CD8-positive, alpha-beta memory T cell (primary cell): ENCODE results near the gene SNAPC2. TPM values are rescaled to one million over a fixed set of nuclear protein-coding genes. Genes with fewer than 3 reads are reported as not detected.
A peak's percentile ranks its signal among the peaks of the same experiment; 100 is the strongest.
"Not testable (repeated sequence)": the region's sequence is repeated elsewhere in the genome, so short reads cannot be mapped to it uniquely, and the experiment has no call there.

Source experiments
- CTCF ChIA-PET: fragments of 350-600 bp; sonication (Branson Sonifier 250); formaldehyde crosslinking; loops from one replicate; lab custom pipeline; 2021; ENCODE audit warnings: antibody characterized with exemption; lab: Charles Lee
- POLR2A ChIA-PET: fragments of 350-600 bp; sonication (Branson Sonifier 250); formaldehyde crosslinking; loops from one replicate; lab custom pipeline; 2021; ENCODE audit warnings: antibody characterized with exemption; lab: Charles Lee
- DNase-seq, 5 donors: peaks; one replicate each; pipeline versions ENCODE4 v3.0.0 to v3.0.0-alpha.2; 2020 to 2022; ENCODE audit warnings: mixed read lengths in 1 of 5
- H3K27ac ChIP-seq: one replicate; pipeline ENCODE4 v1.7.0; 2013; ENCODE audit warnings: low read depth, mild to moderate bottlenecking, low read length, moderate library complexity
- H3K27me3 ChIP-seq: 2 replicates; pipeline ENCODE4 v1.7.0; 2013; ENCODE audit warnings: low read length, mild to moderate bottlenecking; ENCODE audit not compliant: insufficient read depth, poor library complexity, severe bottlenecking
- H3K36me3 ChIP-seq: 2 replicates; pipeline ENCODE4 v1.7.0; 2013; ENCODE audit warnings: mild to moderate bottlenecking, low read length, moderate library complexity; ENCODE audit not compliant: insufficient read depth
- H3K4me1 ChIP-seq: 2 replicates; pipeline ENCODE4 v1.7.0; 2013; ENCODE audit warnings: mild to moderate bottlenecking, low read length, moderate library complexity; ENCODE audit not compliant: insufficient read depth
- H3K4me3 ChIP-seq: 2 replicates; pipeline ENCODE4 v1.7.0; 2013; ENCODE audit warnings: mild to moderate bottlenecking, low read length
- H3K9me3 ChIP-seq: 2 replicates; pipeline ENCODE4 v1.7.0; 2013; ENCODE audit warnings: mild to moderate bottlenecking, low read length
- H3K27ac Mint-ChIP-seq, 8 donors: one replicate each; pipeline ENCODE4 v1.8.0; 2020 to 2021; ENCODE audit warnings: mixed read lengths in 8 of 8, mild to moderate bottlenecking in 6 of 8, inconsistent platforms in 3 of 8, moderate library complexity in 3 of 8
- H3K27me3 Mint-ChIP-seq, 2 donors: one replicate each; pipeline ENCODE4 v1.8.0; 2020 to 2021; ENCODE audit warnings: mixed read lengths in 2 of 2, mild to moderate bottlenecking in 1 of 2, moderate library complexity in 1 of 2
- H3K36me3 Mint-ChIP-seq, 3 donors: one replicate each; pipeline ENCODE4 v1.8.0; 2020 to 2021; ENCODE audit warnings: mixed read lengths in 3 of 3, inconsistent platforms in 1 of 3, mild to moderate bottlenecking in 1 of 3
- H3K4me1 Mint-ChIP-seq, 3 donors: one replicate each; pipeline ENCODE4 v1.8.0; 2020 to 2021; ENCODE audit warnings: mixed read lengths in 3 of 3, inconsistent platforms in 1 of 3, mild to moderate bottlenecking in 1 of 3
- H3K4me3 Mint-ChIP-seq, 7 donors: one replicate each; pipeline ENCODE4 v1.8.0; 2020 to 2021; ENCODE audit warnings: mixed read lengths in 7 of 7, mild to moderate bottlenecking in 6 of 7, moderate library complexity in 4 of 7, inconsistent platforms in 2 of 7
- H3K9me3 Mint-ChIP-seq, 5 donors: one replicate each; pipeline ENCODE4 v1.8.0; 2020 to 2022; ENCODE audit warnings: mixed read lengths in 5 of 5, mild to moderate bottlenecking in 3 of 5, moderate library complexity in 2 of 5, inconsistent platforms in 1 of 5
- polyA plus RNA-seq: library from polyadenylated mRNA; unstranded; fragments of 300-500 nt; fragmentation: Illumina TruSeq; gene quantifications from one replicate; pipeline ENCODE4 v1.2.3, GENCODE V29; 2021
- total RNA-seq, 2 experiments: library from RNA; stranded (reverse); gene quantifications; one replicate each; pipeline ENCODE4 v1.2.3, GENCODE V29; 2021

The SNAPC2 gene
- total and polyA plus RNA-seq, 3 experiments from 2014 or later: 17.4 to 21.9 (median 18.2) TPM

DNA sequence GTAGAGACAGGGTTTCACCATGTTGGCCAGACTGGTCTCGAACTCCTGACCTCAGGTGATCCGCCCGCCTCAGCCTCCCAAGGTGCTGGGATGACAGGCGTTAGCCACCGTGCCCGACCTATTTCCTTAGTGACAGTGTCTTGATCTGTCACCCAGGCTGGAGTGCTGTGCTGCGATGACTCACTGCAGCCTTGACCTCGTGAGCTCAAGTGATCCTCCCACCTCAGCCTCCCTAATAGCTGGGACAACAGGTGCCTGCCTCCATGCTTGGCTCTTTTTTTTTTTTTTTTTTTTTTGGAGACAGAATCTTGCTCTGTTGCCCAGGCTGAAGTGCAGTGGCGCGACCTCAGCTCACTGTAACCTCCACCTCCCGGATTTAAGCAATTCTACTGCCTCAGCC is 9.9 kb downstream of the SNAPC2 start:
- CTCF ChIA-PET: interaction anchor here (0.6 to 4.7 kb wide), 4 partner anchors 13 to 373 kb away, joined by 3 to 41 read pairs (median 4); partner anchors contain the start of gene TIMM44
- H3K27ac ChIP-seq, H3K36me3 ChIP-seq, H3K4me3 ChIP-seq, H3K9me3 ChIP-seq, H3K27me3 ChIP-seq, H3K4me3 Mint-ChIP-seq, H3K9me3 Mint-ChIP-seq, DNase-seq, H3K4me1 ChIP-seq, H3K27me3 Mint-ChIP-seq: not testable (repeated sequence)
- peak overlapping the region in 2 of 8 donors; percentile 80 to 89 for H3K27ac Mint-ChIP-seq
- peaks cover 7 to 19% (median 17%) of the 10 kb centered on the region in 3 donors for H3K4me1 Mint-ChIP-seq
- H3K36me3 Mint-ChIP-seq: peaks cover 0 to 39% (median 3%) of the 10 kb centered on the region in 3 donors
- POLR2A ChIA-PET: interaction anchor here (0.6 to 1.2 kb wide), 2 partner anchors 10 to 13 kb away, joined by 5 read pairs; partner anchors contain the start of genes SNAPC2 and TIMM44

DNA sequence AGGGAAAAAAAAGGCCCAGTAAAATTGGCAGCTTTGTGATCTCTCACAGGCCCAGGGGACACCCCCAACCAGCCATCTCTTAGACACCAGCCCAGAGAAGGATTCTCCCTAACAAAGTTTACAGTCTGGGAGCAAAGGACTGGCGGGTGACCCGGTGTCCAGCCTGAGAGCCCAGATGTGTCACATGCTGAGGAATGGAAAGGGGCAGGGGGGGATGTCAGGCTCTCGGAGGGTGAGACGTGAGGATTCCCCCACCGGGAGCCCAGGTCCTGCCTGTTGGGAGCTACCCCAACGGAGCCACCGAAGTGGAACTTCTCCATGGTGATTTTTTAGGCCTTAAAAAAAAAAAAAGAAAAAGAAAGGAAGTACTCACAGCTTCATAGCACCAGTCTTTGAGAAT is 10.6 kb downstream of the SNAPC2 start:
- peaks cover 5 to 16% (median 13%) of the 10 kb centered on the region in 3 donors for H3K4me1 Mint-ChIP-seq
- POLR2A ChIA-PET: interaction anchor here (0.6 to 1.2 kb wide), 3 partner anchors 11 to 13 kb away, joined by 3 to 5 read pairs (median 5); partner anchors contain the start of genes SNAPC2 and TIMM44

DNA sequence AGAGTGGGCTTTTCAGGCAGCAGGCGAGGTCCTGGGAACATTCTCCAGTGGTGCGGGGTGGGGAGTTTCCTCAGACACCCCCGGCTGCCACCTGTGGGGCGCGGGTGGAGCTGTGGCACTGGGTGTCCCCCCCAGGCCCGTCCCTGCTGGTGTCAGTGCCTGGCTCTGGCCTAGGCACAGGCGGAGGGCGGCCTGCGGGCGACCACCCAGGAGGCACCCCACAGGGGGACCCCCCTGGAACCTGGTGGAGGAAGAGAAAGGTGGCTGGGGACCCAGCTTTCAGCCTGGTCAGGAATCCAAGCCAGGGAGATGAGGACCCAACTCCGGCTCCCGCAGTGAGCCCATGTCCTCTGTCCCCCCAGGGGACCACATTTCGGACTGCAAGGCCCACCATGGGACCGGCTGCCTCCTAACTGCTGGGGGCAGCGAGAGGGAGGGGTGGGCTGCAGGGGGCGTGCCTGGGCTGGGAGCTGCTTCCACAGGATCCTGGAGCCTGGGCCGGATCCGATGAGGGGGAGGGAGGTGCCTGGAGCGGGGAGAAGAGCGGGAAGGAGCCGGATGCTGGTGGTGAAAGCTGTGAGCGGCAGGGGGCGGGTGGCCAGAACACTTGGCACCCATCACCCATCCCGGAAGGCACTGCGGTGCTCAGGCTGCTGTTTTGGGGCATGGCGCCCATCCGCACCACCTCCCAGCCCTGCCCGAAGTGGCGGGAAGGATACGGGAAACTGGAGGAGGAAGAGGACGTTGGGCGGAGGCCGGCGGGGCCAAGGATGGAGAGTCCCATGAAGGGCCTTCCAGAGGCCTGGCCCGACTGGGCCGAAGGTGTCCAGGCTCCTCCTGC is 11.3 kb downstream of the SNAPC2 start:
- Mint-ChIP-seq H3K27ac (no peak overlapping the region), H3K4me3 (no peak overlapping the region), H3K36me3 (peaks cover 0 to 51% (median 6%) of the 10 kb centered on the region in 3 donors), H3K4me1 (peaks cover 4 to 13% (median 12%) of the 10 kb centered on the region in 3 donors), H3K27me3 (no peaks in the 10 kb centered on the region), H3K9me3 (peaks cover 0 to 2% (median 0%) of the 10 kb centered on the region in 5 donors)
- Histone ChIP-seq H3K9me3 (no peaks in the 10 kb centered on the region), H3K36me3 (peaks cover 17% of the 10 kb centered on the region), H3K27ac (no peak overlapping the region), H3K4me3 (no peak overlapping the region), H3K4me1 (peaks cover 1% of the 10 kb centered on the region), H3K27me3 (no peaks in the 10 kb centered on the region)
- CTCF ChIA-PET: interaction anchor here (1.2 to 4.7 kb wide), 3 partner anchors 12 to 71 kb away, joined by 3 to 41 read pairs (median 5); partner anchors contain the start of genes MAP2K7 and TIMM44
- POLR2A ChIA-PET: interaction anchor here (0.6 to 1.2 kb wide), 2 partner anchors 12 to 13 kb away, joined by 3 to 5 read pairs; partner anchors contain the start of gene SNAPC2
- no peak for DNase-seq

More for the DNA sequence above, 10.6 kb downstream of the SNAPC2 start:
- Histone ChIP-seq H3K27ac (no peak overlapping the region), H3K9me3 (no peaks in the 10 kb centered on the region), H3K4me3 (no peak overlapping the region), H3K4me1 (peaks cover 5% of the 10 kb centered on the region), H3K27me3 (no peaks in the 10 kb centered on the region), H3K36me3 (peaks cover 14% of the 10 kb centered on the region)
- Mint-ChIP-seq H3K27me3 (no peaks in the 10 kb centered on the region), H3K4me3 (no peak overlapping the region), H3K27ac (no peak overlapping the region), H3K36me3 (peaks cover 0 to 46% (median 5%) of the 10 kb centered on the region in 3 donors), H3K9me3 (peaks cover 0 to 2% (median 0%) of the 10 kb centered on the region in 5 donors)
- DNase-seq: no peak
- CTCF ChIA-PET: interaction anchor here (1.2 to 4.7 kb wide), 3 partner anchors 13 to 72 kb away, joined by 3 to 41 read pairs (median 5); partner anchors contain the start of genes MAP2K7 and TIMM44

DNA sequence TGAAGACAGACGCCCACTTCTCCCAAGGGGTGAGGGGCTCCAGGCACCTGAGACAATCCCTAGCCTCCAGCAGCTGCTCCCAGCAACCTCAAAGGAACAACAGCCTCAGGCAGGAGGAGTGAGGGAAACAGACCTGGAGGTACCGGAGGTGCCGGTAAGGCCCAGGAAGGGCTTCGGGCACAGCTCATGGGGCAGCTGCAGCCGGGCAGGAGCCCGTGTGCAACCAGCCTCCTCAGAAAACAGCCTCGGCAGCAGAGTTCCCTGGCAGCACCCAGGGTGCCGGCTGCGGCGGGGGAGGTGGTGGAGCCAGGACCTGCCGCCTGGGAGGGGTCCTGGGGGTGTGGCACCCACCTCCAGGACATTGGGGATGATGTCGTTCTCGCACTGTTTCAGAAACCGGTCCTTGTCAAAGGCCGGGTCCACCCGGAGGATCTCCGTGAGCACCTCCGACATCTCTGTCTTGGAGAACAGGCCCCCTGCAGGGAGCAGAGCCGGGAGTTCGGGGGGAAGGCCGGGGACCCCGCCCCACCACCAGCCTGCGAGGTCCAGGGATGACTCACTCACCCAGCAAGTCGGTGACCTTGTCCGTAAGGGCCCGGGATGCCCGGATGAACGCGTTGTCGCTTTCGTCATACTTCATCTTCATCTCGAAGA is 12.3 kb downstream of the SNAPC2 start:
- no peaks in the 10 kb centered on the region for H3K27me3 ChIP-seq
- Mint-ChIP-seq H3K27ac (no peak overlapping the region), H3K27me3 (no peaks in the 10 kb centered on the region), H3K4me3 (no peak overlapping the region), H3K9me3 (peaks cover 0 to 2% (median 0%) of the 10 kb centered on the region in 5 donors), H3K4me1 (peaks cover 4 to 13% (median 10%) of the 10 kb centered on the region in 3 donors), H3K36me3 (peaks cover 0 to 58% (median 6%) of the 10 kb centered on the region in 3 donors)
- H3K36me3 ChIP-seq: peaks cover 17% of the 10 kb centered on the region
- no peak overlapping the region for H3K4me3 ChIP-seq
- no peaks in the 10 kb centered on the region for H3K9me3 ChIP-seq
- H3K27ac ChIP-seq: no peak overlapping the region
- ChIA-PET POLR2A (no interaction called here), CTCF (interaction anchor here (2.2 to 4.7 kb wide), 2 partner anchors 11 to 70 kb away, joined by 5 to 41 read pairs; partner anchors contain the start of gene TIMM44)
- DNase-seq: no peak
- no peaks in the 10 kb centered on the region for H3K4me1 ChIP-seq

DNA sequence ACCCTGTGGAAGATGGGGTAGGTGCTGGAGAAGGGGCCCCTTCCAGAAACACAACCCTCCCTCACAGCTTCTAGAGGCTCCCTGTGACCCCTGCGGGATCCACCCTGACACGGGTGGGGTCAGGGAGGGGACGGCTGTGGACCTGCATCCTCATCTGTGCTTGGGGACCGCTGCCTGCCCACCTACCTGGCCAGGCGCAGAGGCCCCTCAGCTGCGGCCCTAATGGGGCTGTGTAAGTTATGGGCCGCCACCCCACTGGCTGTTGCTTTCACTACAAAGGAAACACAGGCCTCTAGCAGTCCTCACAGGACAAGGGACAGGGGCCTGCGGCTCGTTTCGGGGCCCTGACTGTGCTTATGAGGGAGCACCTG is 12.8 kb downstream of the SNAPC2 start:
- Mint-ChIP-seq H3K4me3 (no peak overlapping the region), H3K4me1 (peaks cover 4 to 13% (median 10%) of the 10 kb centered on the region in 3 donors), H3K27ac (no peak overlapping the region), H3K9me3 (peaks cover 0 to 2% (median 0%) of the 10 kb centered on the region in 5 donors), H3K27me3 (no peaks in the 10 kb centered on the region), H3K36me3 (peaks cover 0 to 64% (median 6%) of the 10 kb centered on the region in 3 donors)
- DNase-seq: no peak
- Histone ChIP-seq H3K4me1 (no peaks in the 10 kb centered on the region), H3K9me3 (no peaks in the 10 kb centered on the region), H3K27ac (no peak overlapping the region), H3K27me3 (no peaks in the 10 kb centered on the region), H3K36me3 (peaks cover 17% of the 10 kb centered on the region), H3K4me3 (no peak overlapping the region)
- POLR2A ChIA-PET: no interaction called here
- CTCF ChIA-PET: no interaction called here

DNA sequence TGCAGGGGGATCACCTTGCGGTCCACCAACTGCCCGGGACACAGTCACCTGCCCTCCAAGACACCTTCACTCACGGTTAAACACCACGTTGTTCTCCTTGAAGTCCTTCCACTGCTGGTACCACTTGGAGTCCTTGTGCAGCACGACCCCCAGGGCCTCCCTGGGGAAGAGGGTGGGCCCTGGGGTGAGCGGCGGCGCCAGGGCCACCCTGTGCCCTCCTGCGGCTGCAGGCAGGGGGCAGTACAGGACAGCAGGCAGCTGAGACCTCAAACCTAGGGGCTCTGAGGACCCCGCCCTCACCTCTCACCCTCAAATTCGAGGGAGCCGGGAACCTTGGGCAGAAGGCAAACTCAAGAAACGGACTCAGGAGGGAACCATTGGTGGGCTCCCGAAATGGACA is 13.3 kb downstream of the SNAPC2 start:
- Mint-ChIP-seq H3K4me3 (no peak overlapping the region), H3K36me3 (peaks cover 0 to 66% (median 6%) of the 10 kb centered on the region in 3 donors), H3K9me3 (peaks cover 0 to under 1% (median 0%) of the 10 kb centered on the region in 5 donors), H3K27ac (no peak overlapping the region), H3K27me3 (no peaks in the 10 kb centered on the region), H3K4me1 (peaks cover 4 to 13% (median 10%) of the 10 kb centered on the region in 3 donors)
- H3K27ac ChIP-seq: no peak overlapping the region
- ChIA-PET CTCF (no interaction called here), POLR2A (no interaction called here)
- DNase-seq: no peak
- H3K4me1 ChIP-seq: no peaks in the 10 kb centered on the region
- no peak overlapping the region for H3K4me3 ChIP-seq
- H3K9me3 ChIP-seq: no peaks in the 10 kb centered on the region
- no peaks in the 10 kb centered on the region for H3K27me3 ChIP-seq
- H3K36me3 ChIP-seq: peaks cover 17% of the 10 kb centered on the region

DNA sequence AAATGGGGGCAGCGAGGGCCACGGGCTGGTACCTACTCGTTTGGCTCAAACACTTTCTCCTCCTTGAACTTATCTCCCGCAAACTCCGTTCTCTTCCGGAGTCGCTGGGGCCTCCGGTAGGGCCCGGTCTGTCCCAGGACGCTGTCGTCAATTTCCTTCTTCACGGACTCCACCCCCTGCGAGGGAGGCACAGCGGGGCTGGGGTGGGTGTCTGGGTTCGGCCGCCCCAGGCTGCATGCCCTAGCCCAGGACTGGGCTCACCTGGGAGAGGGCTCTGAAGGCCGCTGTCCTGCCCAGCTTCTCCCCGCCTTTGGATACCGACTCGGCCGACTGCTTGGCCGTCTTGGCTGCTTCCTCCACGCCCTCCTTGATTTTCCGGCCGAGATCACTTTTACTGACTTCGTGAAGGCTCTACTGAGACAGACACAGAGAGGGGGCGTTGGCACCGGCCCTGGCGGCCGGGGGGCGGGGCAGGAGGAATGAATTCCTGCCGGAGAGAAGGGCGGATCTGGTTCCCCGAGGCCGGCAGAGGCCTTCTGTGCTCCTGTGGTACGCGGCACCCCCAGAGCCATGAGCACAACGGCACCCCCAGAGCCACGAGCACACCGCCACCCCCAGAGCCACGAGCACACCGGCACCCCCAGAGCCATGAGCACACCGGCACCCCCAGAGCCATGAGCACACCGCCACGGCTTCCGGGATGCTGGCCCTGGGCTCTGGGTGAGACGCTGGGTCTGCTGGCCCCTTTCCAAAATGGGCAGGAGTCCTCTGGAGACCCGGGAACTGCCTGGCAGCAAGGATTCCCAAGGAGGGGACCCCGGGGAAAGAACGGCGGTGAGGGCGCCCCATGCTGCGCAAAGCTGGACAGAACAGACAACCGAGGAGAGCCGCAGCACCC is 13.9 kb downstream of the SNAPC2 start:
- no peaks in the 10 kb centered on the region for H3K27me3 Mint-ChIP-seq
- peaks cover 0 to 70% (median 10%) of the 10 kb centered on the region in 3 donors for H3K36me3 Mint-ChIP-seq
- CTCF ChIA-PET: no interaction called here
- H3K4me1 Mint-ChIP-seq: peaks cover 5 to 11% (median 11%) of the 10 kb centered on the region in 3 donors
- H3K4me3 Mint-ChIP-seq: peak overlapping the region in 1 of 7 donors; percentile 54
- DNase-seq: no peak
- no peak overlapping the region for H3K27ac Mint-ChIP-seq
- no peaks in the 10 kb centered on the region for H3K27me3 ChIP-seq
- H3K9me3 Mint-ChIP-seq: no peaks in the 10 kb centered on the region
- POLR2A ChIA-PET: no interaction called here
- H3K4me1 ChIP-seq: no peaks in the 10 kb centered on the region
- no peaks in the 10 kb centered on the region for H3K9me3 ChIP-seq
- H3K4me3 ChIP-seq: no peak overlapping the region
- peaks cover 17% of the 10 kb centered on the region for H3K36me3 ChIP-seq
- no peak overlapping the region for H3K27ac ChIP-seq
